Stimulated activated CD4-positive, alpha-beta T cell treated with anti-CD3 and anti-CD28 coated beads, Interleukin-1b, Interleukin-23, amount 100 ng/mL, for 1 hour (primary cell): ENCODE measurements around the gene C2CD2.

Source experiments
- DNase-seq, 2 donors: peaks; one replicate each; pipeline ENCODE4 v3.0.0-alpha.2; 2020; ENCODE audit warnings: low read depth in 2 of 2

C2CD2 gene

DNA sequence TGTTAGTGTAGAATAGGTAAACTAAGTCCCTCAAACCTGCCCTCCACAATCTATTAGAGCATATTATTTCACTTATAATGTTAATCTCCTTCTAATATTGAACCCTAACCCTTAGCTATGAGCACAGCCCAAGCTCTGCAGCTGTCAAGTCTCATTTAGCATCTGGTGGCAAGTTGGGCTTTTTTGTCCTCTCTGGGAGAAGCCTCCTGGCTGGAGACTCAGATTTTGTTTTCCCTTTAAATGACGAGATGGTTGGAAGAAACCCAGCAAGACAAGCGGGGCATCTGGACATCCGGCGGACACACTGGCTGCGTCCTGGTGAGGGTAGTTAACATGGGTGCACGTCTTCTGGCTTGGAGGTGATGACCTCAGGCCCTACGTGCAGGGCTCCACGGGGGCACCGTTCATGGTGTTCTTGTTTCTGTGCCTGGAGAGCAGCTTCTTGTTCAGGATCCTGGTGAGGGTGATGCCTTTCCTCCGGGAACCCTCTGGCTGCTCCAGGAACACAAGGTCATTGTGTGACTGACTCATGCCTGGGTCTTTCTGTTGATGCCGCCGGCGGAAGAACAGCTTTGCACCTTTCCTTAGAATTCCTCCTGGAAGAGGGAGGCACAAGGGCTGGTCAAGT lies 65.0 kb downstream of the C2CD2 start:
- no peak for DNase-seq

DNA sequence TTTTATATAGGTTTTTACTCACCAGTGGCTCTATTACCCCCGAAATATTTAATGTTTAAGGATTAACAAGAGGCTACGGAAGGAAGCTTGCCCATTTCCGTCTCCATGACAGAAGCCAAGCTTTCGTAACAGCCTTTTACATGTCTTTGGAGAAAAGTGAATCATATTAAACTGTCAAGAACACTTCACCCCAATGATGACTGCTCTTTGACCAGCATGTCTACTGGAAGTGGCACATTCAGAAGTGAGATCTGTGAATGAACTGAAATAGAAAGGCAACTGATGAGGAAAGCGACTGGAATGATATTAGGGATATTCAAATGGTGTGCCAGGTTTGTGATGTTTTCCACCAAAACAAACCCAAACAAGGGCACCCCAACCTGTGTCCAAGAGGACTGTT lies 66.2 kb downstream of the C2CD2 start:
- DNase-seq = no peak

DNA sequence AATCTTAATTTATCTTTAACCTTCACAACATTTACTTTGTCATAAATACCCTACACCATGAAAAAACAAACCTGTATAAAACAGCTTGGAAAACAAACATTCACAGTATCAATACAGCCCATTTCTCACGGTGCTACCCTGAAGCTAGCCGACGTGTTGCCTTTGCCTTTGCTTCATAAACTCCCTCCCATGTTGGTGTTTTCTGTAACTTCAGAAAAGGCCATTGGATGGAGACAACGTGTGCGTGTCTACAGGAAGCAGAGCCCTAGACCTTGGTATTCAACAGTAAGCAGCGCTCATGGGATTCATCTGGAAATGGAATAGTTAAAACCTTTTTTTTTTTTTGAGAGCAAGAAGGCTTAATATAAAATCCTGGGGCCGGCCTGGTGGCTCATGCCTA lies 67.5 kb downstream of the C2CD2 start:
- DNase-seq = no peak

DNA sequence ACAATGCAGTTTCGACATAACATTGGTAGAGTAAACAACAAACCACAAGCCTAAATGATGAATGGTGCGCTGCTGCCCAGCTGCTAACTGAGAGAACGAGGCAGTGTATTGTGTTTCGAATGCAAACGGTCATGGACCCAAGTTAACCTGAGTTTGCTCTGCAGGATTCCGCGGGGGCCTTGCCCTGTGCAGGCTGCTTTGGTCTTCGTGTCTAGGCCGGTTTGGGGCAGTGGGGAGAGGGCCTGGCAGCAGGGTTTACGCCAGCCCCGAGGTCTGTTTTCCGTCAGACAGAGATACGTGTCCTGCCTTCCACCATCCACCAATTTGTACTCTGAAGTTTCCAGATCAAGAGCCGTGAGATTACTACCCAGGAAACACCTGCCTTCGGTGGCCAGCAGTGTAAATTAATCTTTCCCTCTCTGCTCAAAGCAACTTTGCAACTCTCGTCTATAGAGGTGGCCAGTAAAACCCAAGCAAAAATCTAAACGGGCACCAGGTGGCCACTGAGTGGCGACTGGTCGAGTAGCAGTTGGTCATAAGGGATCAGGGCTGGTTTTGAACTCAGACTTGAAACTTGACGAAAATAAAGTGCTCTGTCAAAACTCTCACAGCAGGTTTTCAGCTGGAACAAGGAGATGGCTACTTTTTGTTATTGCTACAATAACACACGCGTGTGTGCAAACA lies 68.3 kb downstream of the C2CD2 start:
- no peak for DNase-seq

DNA sequence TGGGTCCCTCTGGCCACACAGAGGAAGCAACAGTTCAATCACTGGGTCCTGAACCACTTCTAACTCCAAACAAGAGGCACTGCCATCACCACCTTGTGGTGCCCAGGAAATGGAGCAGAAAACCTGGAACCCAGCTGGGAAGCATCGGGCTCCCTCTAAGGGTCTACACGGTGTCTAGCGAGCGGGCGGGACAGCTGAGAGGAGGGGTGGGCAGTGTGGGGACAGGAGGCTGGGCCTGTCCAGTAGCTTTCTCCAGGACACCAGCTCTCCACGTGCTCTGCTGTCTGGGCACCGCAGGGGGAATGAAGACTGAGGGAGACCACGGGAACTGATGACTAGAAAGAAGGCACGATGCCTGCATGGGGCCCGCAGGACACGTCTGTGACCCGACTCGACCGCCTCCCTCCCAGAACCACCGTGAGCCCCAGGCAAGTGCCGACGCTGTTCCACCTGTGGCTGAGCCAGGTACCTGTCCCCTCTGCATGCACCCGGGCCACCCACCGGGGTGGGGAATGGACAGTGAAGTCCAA lies 69.3 kb downstream of the C2CD2 start:
- no peak for DNase-seq

DNA sequence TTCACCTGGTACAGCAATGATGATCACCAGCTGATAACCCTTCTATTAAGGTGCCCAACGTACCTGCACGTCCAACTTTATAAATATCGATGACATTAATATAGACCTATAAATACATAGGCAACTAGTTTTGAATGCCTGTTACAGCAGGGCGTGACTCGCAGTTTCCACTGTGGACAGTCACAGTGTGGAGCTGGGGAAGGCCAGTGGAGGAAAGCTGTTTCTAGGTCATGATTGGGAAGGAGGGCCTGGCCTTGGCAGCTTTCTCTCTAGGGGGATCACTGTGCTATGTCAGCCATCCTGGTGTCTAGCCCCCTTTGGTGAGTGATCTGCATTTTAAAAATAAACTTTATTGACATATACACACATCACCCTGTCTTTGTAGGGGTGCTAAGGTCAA lies 70.2 kb downstream of the C2CD2 start:
- no peak for DNase-seq

DNA sequence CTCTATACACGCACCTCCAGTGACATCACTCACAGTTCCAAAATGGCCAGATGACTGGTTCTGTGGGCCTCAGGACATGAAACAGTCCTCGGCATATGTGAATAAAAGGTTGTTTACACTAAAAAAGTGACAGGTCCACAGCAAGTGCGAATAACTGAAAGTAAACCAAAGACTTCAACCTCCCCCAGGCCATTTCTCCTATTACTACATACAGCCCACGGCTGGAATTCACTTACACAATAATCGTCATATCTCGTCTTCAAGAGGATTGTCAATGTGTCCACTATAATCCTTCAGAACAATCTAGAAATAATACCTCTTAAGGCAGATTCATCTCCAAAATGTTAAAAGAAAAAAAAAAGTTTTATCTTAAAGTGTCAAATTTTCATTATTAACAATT lies 72.8 kb downstream of the C2CD2 start:
- DNase-seq = no peak

DNA sequence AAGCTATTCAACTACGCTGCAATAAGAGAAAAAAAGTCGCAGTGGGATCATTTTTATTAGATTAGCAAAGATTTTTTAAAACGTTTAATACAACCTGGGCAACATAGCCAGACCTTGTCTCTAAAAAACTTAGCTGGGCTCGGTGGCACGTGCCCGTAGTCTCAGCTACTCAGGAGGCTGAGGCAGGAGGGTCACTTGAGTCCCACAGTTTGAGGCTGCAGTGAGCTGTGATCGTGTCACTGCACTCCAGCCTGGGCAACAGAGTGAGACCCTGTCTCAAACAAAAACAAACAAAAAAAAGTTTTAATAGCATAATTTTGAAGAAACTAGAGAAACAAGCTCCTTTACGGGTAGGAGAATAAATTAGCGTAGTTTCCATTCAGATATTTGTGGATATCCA lies 73.7 kb downstream of the C2CD2 start:
- no peak for DNase-seq

DNA sequence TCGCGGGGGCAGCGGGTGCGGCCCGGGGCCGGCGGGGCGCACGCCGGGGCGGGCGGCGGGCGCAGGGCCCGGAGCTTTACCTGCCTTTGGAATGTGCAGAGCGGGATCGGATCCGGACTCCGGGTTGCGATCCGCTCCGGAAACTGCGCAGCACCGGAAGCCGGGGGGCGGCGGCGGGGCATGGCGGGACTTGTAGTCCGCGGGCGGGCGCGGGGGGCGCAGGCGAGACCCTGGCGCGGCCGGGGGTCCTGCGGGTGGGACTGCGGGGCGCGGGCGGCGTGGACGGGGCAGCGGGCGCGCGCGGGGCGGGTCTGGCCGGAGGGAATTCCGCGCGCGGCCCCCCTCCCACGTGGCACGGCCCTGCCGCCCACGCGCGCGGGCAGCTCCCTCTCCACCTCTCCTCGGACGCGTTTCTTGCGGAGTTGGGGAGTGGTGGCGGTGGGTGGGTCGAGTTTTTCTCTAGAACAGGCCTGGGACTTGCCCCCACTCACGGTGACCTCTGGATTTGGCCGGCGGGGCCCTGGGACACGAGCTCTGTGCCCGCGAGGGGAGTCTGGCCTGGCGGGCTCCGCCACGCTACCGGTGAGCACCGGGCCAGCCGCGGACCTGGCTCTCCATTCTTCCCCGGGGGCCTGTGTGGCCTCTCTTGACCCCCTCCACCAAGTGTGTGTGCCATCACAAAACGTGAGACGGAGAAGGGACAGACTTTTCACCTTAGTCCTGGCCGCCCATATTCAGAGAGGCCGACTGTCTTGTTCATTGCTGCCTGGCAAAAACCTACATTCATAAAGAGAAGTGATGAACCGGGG lies 74.4 kb downstream of the C2CD2 start, which contains the start of gene PRDM15:
TSS of gene PRDM15 (minus strand) at position 155 of the 809 bp plus-strand sequence. CDS start 18,981 bp downstream, outside the sequence.
- peak; percentile 45 to 76 for DNase-seq

DNA sequence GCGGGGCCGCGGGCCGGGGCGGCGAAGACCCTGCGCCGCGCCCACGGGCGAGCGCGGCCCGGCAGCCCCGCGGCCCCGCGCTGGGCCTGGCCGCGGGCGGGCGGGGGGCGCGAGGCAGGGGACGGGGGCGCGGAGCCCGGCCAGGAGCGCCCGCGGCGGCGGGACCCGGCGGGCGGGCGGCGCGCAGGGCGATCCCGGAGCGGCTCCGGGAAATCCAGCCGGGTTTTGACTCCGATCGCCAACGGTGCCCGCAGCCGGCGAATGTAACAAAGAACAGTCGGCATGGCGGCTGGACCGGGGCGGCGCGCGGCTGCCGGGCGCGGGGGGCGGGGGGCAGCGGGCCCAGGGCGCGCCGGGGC lies 75.0 kb downstream of the C2CD2 start:
- DNase-seq = peak; percentile 39 to 52

DNA sequence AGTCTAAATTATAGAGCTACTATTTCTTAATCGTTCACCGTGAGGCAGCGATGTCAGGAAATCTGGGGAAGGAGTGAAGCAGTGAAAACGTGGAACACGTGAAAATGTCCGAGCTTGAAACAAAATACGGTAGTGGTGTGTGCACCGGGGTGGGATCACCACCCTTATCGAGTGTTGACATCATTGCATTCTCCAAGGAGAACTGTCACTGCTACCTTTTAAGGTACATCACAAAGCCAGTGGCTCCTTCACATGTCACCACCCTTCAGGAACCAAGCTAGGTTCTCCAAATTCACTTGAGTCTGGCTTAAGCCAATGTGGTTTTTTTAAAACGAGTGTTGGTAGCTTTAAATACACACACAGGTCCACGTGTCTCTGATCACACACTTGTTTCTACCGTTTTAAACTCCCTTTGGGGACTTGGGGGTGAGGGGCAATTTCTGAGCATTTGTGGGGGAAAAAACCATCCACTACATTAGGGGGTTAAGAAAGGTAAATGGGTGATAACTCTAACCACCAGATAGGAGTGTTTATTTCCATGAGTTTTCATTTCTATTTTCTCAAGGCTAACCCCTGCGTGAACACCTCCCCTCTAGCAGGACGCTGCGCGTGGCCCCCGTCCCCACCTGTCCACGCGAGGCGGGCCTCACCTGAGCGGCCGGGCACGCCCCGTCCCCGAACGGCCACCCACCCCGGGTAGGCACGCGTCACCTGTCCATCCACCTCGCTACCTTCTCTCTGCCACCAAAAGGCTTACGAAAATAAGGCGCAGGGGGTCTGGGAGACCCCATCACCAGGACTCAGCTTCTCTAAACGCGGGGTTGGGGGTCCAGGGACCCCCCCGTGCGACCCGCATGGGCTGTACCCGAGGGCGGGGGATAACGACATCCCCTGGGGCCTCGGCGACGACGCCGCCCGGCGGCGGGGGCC lies 75.7 kb downstream of the C2CD2 start:
- DNase-seq = no peak

DNA sequence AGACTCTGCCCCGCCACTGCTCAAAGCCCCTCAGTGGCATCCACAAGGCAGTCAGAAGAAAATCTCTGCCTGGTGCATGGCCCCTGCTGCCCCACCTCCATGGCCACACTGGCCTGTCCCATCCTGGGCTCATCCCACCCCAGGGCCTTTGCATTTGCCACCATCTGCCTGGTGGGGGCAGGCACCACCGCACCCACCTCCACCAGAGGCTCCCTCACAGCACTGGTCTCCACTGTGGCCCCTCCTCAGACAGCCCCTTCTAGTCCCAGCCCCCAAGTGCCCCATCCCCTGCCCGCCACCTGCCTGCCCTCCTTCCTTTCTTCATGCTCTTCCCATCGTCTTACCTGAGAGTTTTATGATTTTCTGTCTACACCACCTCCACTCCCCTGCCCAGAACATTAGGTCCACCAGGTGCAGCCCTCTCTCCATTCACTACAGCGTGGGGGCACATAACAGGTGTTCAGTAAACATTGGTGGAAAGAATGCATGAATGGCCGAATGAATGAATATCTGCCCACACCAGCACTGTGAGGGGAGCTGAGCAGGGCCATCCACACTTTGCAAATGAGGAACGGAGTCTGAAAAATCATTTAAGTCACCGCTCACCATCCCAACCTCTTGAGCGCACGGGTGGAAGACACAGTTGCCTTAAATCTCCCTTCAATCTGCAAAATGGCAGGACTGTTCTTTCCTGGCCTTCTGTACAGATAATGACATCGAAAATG lies 76.7 kb downstream of the C2CD2 start:
- no peak for DNase-seq

DNA sequence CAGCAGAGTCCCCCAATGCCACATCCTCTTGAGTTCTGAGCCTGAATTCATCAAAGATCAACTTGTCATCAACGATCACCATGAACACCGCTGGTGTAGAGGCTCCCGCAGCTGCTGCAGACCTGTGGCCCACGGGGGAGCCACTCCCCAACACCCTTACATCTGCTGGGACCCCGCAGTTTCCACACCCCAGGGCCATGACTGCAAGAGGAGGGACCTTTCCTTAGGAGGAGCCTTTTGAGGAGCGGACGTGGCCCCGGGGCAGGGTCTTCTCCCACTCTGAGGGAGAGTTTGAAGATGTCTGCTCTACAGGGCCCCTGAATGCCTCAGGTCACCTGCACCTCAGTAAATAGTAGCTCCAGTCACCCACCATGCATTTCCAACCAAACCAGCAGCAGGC lies 77.4 kb downstream of the C2CD2 start:
- DNase-seq = no peak

DNA sequence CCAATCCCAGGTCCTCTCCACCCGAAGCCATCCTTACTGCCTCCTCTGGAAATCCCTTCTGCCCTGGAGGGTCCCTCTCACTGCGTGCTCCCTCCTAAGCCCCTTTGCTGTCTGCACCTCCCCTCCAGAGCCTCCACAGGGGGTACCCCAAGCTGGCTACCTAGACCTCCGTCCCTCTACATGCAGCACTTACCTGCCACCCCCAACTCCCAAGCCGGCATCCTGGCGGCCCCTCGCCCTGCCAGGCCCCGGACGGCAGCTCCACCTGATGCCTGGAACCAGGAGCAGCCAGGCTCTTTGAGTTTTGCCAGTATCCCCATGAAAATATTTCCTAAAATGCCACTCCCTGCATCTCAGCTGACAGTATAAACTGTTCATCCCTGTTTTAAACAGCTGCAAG lies 78.7 kb downstream of the C2CD2 start:
- DNase-seq = no peak

DNA sequence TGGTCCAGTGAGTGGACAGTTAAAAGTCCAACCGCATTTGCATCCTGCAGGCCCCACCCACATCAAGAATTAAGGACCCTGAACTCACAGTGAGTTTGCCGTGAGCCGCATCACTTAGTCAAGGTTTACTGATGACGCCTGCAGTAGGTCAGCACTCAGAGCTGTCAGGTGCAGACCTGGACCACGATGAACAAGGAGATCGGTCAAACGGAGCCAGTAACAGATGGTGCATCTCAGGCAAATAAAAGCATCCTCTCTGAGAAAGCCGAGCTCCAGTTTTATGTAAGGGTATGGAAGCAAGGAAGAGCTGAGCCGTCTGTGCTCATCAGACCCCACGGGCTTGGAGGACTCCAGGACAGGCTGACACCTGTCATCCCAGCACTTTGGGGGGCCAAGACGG lies 79.2 kb downstream of the C2CD2 start:
- DNase-seq = no peak

DNA sequence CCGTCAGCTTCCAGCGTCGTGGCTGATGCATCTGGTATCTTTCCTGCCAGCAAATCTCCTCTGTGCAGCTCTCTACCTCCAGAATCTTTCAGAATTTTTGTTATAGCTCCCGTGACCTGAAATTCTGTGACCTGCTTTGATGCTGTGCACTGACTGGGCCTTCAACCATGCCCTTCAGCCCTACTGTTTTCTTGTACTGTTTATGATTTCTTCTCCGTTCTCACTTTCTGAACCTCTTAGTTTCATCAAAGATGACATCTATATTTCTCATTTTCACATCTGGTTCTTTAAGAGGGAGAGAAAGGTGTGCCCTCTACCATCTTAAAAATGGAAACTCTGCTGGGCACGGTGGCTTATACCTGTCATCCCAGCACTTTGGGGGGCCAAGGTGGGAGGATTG lies 80.4 kb downstream of the C2CD2 start:
- no peak for DNase-seq

DNA sequence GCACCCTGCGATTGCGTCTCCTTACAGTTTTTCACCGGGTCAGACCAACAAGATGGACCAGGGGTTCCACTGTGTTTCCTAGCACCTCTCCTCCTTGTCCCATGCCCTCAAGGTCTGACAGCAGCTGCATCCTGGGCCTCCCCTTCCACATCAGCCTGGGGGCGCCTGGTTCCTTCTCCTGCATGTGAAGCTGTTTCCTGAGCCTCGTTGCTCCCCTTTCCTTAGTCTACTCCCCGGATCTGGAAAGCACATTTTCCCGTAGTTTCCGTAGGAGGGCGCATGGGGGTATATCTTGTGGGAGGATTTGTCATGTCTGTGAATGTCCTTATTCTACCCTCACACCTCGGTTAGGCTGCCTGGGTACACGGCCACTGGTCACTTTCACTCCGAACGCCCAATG lies 80.8 kb downstream of the C2CD2 start:
- no peak for DNase-seq

DNA sequence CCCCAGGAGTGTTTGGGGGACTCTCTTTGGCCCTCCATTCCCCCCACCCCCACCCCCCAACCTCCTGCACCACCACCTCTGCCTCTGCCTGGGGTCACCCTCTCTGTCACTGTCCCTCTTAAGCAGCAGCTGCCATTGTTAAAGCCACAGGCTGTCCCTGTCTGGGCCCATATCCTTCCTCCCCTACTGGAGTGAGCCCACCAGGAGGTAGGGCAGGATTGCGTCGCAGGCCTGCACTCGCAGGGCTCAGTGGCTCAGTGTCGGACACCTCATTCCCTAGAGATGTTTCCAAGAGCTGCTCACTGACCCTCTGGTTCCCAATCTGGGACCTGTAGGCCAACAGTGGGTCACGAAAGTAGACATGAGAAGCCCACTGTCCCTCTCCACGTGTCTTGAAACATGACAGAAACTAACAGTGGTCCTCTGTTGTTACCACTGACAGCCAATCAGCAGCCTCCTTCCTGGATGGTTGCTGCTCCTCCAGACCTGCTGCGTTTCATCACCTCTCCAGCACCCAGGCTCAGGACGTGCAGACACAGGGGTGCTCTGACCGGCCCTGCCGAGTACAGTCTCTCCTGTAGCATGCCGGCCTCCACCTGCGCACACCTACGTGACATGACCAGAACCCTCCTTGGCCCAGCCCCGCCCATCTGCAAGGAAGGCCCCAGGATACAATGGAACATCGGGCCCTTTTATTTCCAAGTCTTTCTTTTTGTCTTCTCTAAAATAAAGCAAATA lies 82.4 kb downstream of the C2CD2 start:
- no peak for DNase-seq

DNA sequence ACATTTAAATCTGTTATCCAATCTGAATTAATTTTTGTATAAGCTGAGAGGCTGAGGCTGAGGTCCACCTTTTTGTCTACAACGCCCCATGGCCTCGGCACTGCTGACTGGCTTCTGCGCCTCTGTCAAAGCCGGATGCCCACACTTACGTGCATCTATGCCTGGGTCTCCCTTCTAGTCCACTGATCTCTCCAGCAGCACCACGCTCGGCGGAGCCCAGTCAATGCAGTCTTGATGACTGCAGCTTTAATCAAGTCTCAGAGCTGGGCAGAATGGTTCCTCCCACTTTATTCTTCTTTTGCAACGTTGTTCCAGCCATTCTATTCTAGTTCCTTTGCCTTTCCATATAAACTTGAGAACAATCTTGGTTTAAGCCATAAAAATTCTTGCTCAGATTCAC lies 84.0 kb downstream of the C2CD2 start:
- no peak for DNase-seq

DNA sequence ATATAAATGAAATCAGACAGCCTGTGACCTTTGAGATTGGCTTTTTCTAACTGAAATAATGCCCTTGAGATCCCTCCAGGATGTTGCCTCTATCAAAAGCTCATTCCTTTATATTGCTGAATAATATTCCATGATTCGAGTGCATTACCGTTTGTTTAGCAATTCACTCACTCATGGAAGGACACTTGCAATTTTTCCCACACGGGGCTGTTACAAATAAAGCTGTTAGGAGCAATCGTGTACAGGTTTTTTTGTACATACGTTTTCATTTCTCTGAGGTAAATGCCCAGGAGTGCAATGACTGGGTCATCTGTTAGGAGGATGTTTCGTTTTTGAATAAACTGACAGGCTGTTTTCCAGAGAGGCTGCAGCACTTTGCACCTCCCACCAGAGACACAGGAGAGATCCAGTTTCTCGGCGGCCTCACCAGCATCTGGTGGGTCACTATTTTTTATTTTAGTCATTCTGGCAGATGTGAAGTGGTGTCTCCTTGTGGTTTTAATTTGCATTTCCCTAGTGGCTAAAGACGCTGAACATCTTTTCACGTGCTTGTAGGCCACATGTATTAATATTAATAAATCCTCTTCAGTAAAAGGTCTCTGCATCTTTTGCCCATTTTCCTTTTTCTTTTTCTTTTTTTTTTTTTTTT lies 85.6 kb downstream of the C2CD2 start:
- no peak for DNase-seq
